HCT116 (cell line): Measurements from ENCODE around the gene BABAM2.

Experiments
- CEBPB ChIP-seq: IDR thresholded peaks from 2 replicates; pipeline ENCODE4 v1.6.1; 2012; ENCODE audit warnings: low read depth
- EZH2 ChIP-seq: fragments of 200-600 bp; sonication (generic); IDR thresholded peaks from 2 replicates; pipeline ENCODE4 v1.6.1; 2017; ENCODE audit warnings: antibody characterized with exemption, mixed run types
- POLR2A ChIP-seq: IDR thresholded peaks from 2 replicates; pipeline ENCODE4 v1.7.0; 2011; ENCODE audit warnings: borderline replicate concordance; ENCODE audit not compliant: insufficient read depth, insufficient read length; ENCODE audit errors: extremely low read depth
- TF ChIP-seq, protein P1 (sequence below): IDR thresholded peaks from 2 replicates; pipeline ENCODE4 v1.6.1; 2012
- TF ChIP-seq, protein P2 (sequence below), 3 experiments: fragments of 200-600 bp in 1 of 3; sonication (generic) in 1 of 3; IDR thresholded peaks in 2 of 3; conservative IDR thresholded peaks in 1 of 3; 2 replicates each; pipeline ENCODE4 v1.5.1; 2012 to 2017; ENCODE audit warnings: low read depth in 2 of 3, low read length in 2 of 3, antibody characterized with exemption in 1 of 3, borderline replicate concordance in 1 of 3, control low read depth in 1 of 3, mild to moderate bottlenecking in 1 of 3, mixed read lengths in 1 of 3, mixed run types in 1 of 3, moderate library complexity in 1 of 3; ENCODE audit not compliant: insufficient read depth in 1 of 3

DNA sequence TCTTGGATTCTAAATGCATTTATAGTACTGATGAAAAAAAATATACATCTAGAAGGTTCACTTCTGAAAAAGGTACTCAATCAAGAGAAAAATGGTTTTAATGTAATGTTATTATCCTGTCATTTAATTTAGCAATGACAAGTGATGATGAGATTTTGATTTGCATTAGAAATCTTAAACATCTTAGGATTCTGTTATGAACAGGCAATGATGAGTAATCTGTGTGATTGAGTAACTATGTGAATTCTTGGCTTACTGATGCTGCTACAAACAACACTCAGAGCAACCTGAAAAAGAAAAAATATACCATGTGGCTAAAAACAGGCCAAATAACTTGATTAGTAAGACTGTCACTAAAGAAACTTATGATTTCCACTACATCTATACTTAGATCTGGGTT is 30.4 kb upstream of the BABAM2 start:
- TF ChIP-seq, protein P1, sequence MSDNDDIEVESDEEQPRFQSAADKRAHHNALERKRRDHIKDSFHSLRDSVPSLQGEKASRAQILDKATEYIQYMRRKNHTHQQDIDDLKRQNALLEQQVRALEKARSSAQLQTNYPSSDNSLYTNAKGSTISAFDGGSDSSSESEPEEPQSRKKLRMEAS: no peak
- TF ChIP-seq, protein P2, sequence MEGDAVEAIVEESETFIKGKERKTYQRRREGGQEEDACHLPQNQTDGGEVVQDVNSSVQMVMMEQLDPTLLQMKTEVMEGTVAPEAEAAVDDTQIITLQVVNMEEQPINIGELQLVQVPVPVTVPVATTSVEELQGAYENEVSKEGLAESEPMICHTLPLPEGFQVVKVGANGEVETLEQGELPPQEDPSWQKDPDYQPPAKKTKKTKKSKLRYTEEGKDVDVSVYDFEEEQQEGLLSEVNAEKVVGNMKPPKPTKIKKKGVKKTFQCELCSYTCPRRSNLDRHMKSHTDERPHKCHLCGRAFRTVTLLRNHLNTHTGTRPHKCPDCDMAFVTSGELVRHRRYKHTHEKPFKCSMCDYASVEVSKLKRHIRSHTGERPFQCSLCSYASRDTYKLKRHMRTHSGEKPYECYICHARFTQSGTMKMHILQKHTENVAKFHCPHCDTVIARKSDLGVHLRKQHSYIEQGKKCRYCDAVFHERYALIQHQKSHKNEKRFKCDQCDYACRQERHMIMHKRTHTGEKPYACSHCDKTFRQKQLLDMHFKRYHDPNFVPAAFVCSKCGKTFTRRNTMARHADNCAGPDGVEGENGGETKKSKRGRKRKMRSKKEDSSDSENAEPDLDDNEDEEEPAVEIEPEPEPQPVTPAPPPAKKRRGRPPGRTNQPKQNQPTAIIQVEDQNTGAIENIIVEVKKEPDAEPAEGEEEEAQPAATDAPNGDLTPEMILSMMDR (IDR thresholded peaks at IDR 0.05 in 2 of 3, conservative IDR thresholded peaks at IDR 0.05 in 1 of 3; ENCODE audit: borderline replicate concordance in 1 of 3, insufficient read depth in 1 of 3, low read depth in 2 of 3, low read length in 2 of 3): no peak
- TF ChIP-seq EZH2 (no peak), POLR2A (no peak), CEBPB (no peak)
